ENCODE measurements around the gene MAN2B1. TPM values are rescaled to one million over a fixed set of nuclear protein-coding genes. Genes with fewer than 3 reads are reported as not detected.

Gene MAN2B1
- total and polyA plus RNA-seq, 2 of the 13 experiments (the other 11 are each of a cell fraction or from before 2014, with no cell fraction given), result 23.6 to 23.8 TPM

- peak overlapping the region; percentile 72 to 84 (median 84) for H3K4me3 ChIP-seq (replicated peaks in 1 of 3; ENCODE audit: insufficient read depth in 1 of 3, low read depth in 2 of 3, low read length in 3 of 3)
- BruUV-seq (replicated peaks), result no TSS peak
- WGBS (ENCODE audit: low lambda C conversion rate), result 41% methylated on average over 7 of the region's 12 CpGs
- H3K9ac ChIP-seq (ENCODE audit: insufficient read depth, low read depth, low read length), result peak overlapping the region; percentile 82
- FAIRE-seq, result no peak
- ChIA-PET POLR2A (interaction anchor here (0.6 to 1.7 kb wide), 6 partner anchors 11 to 126 kb away, joined by 3 to 9 read pairs (median 4); partner anchors contain the start of genes DHPS, JUNB, ZNF490 and ZNF791), CTCF (ENCODE audit: low intra/inter-chr PET ratio, low total read pairs) (no interaction called here)
- H3K9me3 ChIP-seq (ENCODE audit: low read length), result no peaks in the 10 kb centered on the region
- no peak overlapping the region for H2AFZ ChIP-seq (ENCODE audit: low read length)
- intact Hi-C loops (cut with micrococcal nuclease; ENCODE audit: unreplicated experiment) (no loop called here), in situ Hi-C loops (cut with HindIII; ENCODE audit: extremely low pct_ligation_motif_present, low pct_unique_long_range_greater_than_20kb) (no loop called here)
- H4K20me1 ChIP-seq (ENCODE audit: insufficient read depth, low read length), result no peaks in the 10 kb centered on the region
- DNase-seq (ENCODE audit: low spot score), result no peak
- no peak; the same call in 2 of the 3 replicates for ATAC-seq
- TF ChIP-seq ZMYM3 (CRISPR knock-in tag; IDR thresholded peaks at IDR 0.05) (0 out of 2 replicates have a peak, but pooled peaks have one; percentile 54), RERE (CRISPR knock-in tag; IDR thresholded peaks at IDR 0.05; ENCODE audit: low read depth) (no peak), ZNF180 (CRISPR knock-in tag; IDR thresholded peaks at IDR 0.05; ENCODE audit: borderline replicate concordance, low read depth) (no peak), ZKSCAN5 (CRISPR knock-in tag; IDR thresholded peaks at IDR 0.05) (no peak), ZNF629 (CRISPR knock-in tag; conservative IDR thresholded peaks at IDR 0.05) (peak; percentile 80), KDM1A (CRISPR knock-in tag; IDR thresholded peaks at IDR 0.05) (0 out of 2 replicates have a peak, but pooled peaks have one; percentile 53)
- H3K36me3 ChIP-seq (replicated peaks in 1 of 2; ENCODE audit: control insufficient read depth in 1 of 2, insufficient read depth in 2 of 2, low read length in 2 of 2), result peaks cover 0 to 4% of the 10 kb centered on the region in 2 experiments; a peak in 2 of 5 replicates
- H3K4me1 ChIP-seq (ENCODE audit: insufficient read depth, low read length), result peaks cover 40% of the 10 kb centered on the region
- peaks cover 33% of the 10 kb centered on the region for H3K79me2 ChIP-seq (ENCODE audit: insufficient read depth, low read length)
- peak overlapping the region; percentile 97 for H3K4me2 ChIP-seq (ENCODE audit: low read depth, low read length)
- no peaks in the 10 kb centered on the region; a peak in 1 of 5 replicates for H3K27me3 ChIP-seq (ENCODE audit: control insufficient read depth in 1 of 2, insufficient read depth in 2 of 2, low read length in 2 of 2)
- peak overlapping the region; percentile 60 for H3K27ac ChIP-seq (ENCODE audit: extremely low read length, insufficient read depth, low read length)
These were observed 774 bp downstream of the MAN2B1 start for GRCh38 chr19:12665671-12666264.

All from HepG2 (cell line).